Heart left ventricle (tissue), 13 donors: ENCODE results near the gene ID1.

ENCODE experiments used
- CTCF ChIP-seq, 12 donors: fragments of 200-600 bp; sonication (generic) in 4 of 12; IDR thresholded peaks; one replicate each; pipeline versions ENCODE4 v1.5.0 to v1.8.0; 2018 to 2022; ENCODE audit warnings: antibody characterized with exemption in 12 of 12, mild to moderate bottlenecking in 5 of 12
- POLR2A ChIP-seq, 2 donors: fragments of 450-650 bp; IDR thresholded peaks; one replicate each; pipeline ENCODE4 v1.6.1; 2017; ENCODE audit warnings: antibody characterized with exemption in 2 of 2, mild to moderate bottlenecking in 2 of 2, moderate library complexity in 2 of 2
- donor health status: ischemic (EF 13 %, LVEDD 7.1; RV severe dilation, severe dysfunction).
- donor health status: DM: no; HTN: yes; CAD: no.
- donor health status: DM: no; HTN: no; CAD: no.
- donor health status: ischemic (EF 25% LVEDD 6.9; RV normal size, moderate dysfunction).
- donor health status: ischemic (EF 25% LVEDD 5.7; RV mildly dilated, moderate dysfunction).
- donor health status: ischemic (EF 35%, LVEDD 5.7; RV mildly dilated, moderate dysfunction).
- donor health status: nonischemic (EF 11% LVEDD 7.7; RV severe dilation, severe dysfunction).
- donor health status: DM: yes; HTN: yes; CAD: no.
- donor health status: PGD.
- donor health status: ischemic (EF 29% LVEDD 5.4; RV normal size, mild dysfunction).
- donor health status: nonischemic (EF 23%, LVEDD 6.1; RV moderate dilation, normal function).

DNA sequence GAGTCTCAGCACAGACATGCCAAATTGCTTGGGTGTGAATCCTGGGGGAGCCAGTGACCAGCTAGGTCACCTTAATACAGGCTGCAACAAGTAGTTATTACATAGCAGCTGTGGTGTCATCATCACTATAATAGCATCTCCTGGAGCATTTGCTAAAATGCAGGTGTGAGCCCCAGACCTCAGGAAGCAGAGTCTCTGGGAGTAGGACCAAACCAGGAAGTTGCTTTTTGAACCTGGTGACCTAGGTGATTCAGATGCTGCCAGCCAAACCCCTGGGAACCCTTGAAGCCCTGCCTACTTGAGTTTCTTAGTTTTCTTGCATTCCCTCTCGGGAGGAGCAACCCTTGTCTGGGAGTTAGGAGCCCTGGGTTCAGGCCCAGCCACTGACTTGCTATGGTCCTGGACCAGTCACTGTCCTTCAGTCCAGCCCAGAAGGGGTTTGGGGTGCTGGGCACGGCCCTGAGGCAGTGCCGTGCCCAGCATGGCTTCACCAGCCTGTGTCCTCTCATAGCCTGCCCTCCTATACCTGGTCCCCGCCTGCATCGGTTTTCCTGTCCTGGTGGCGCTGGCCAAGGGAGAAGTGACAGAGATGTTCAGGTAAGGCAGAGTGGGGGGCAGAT, 39.3 kb upstream of the ID1 start:
- TF ChIP-seq CTCF (IDR thresholded peaks at IDR 0.05) (no peak), POLR2A (IDR thresholded peaks at IDR 0.05) (no peak)
